Stimulated activated CD8-positive, alpha-beta memory T cell treated with anti-CD3 and anti-CD28 coated beads, Interleukin-7, amount 100 ng/mL, for 48 hours (primary cell): ENCODE results near the gene TANC1.
A peak's percentile ranks its signal among the peaks of the same experiment; 100 is the strongest.

Experiments used
- DNase-seq, 2 donors: peaks; one replicate each; pipeline ENCODE4 v3.0.0-alpha.2; 2020; ENCODE audit warnings: low read depth in 1 of 2; ENCODE audit errors: extremely low read depth in 1 of 2

The TANC1 gene

GRCh38 chr2:159185401-159186130 is 217.1 kb downstream of the TANC1 start:
- no peak for DNase-seq

DNA sequence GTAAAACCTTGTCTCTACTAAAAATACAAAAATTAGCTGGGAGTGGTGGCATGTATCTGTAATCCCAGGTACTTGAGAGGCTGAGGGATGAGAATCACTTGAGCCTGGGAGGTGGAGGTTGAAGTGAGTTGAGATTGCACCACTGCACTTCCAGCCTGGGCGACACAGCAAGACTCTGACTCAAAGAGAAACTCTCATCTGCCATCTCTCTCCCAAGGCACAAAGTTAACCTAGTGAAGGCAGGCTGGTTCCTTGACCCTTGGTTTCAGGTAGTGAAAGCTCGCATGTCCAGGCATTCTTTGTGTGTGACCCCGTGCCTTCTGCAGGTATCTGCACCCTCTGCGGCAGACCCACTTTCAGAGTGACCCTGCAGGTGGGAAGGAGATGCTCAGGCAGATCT is 218.0 kb downstream of the TANC1 start:
- no peak for DNase-seq

GRCh38 chr2:159187106-159187505 is 218.7 kb downstream of the TANC1 start:
- no peak for DNase-seq

DNA sequence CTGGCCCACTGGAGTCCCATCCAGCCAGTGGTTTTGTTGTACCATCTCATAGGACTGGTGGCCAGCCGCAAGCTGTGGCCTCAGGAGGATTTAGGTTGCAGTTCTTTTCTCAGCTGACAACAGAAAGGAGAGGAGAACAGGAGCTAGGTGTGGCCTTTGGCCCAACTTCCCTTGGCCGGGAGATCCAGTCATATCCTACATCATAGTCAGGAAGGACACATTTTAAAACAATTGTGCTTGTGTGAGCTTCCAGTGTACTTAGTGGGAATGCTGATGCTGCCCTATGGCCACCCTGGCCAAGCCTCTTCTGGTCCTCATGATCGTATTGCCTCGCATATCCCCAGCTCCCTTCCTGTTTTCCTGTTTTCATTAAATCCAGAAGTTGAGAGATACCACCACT is 220.0 kb downstream of the TANC1 start:
- DNase-seq, result no peak

- no peak for DNase-seq
Measured at GRCh38 chr2:159192371-159192918, 224.0 kb downstream of the TANC1 start.

GRCh38 chr2:159193791-159194190 is 225.4 kb downstream of the TANC1 start:
- no peak for DNase-seq

DNA sequence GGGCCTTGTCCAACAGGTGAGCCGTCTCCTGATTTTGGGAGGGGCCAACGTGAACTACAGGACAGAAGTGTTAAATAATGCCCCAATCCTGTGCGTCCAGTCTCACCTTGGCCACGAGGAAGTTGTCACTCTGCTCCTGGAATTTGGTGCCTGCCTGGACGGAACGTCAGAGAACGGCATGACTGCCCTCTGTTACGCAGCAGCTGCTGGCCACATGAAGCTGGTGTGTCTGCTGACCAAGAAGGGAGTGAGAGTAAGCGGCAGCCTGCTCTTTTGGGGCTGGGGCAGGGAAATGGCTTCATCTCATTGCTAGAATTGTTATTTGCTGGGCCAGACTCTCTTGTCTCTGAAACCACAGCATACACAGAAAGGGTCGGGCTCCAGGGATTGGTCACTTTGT is 225.8 kb downstream of the TANC1 start:
- no peak for DNase-seq

DNA sequence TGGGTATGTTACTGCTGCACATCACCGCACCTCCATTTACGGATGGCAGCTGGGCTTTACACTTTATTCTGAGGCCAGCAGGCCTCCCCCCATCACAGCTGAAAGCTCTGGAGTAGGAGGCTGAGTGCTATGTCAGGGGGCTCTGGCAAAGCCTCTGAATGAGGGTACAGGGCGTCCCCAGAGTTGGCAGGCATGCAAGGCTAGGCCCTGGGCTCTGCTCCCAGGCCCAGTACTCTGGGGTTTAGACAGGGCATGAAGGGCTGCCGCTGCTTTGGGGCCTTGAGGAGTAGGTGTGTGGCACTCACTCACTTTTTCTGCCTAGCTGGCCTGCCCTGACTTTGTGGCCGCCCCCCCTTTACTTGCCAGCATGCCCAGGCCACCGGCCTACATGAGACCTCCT is 227.3 kb downstream of the TANC1 start:
- DNase-seq, result no peak

- no peak for DNase-seq
Measured at GRCh38 chr2:159196393-159196925, 228.0 kb downstream of the TANC1 start.

GRCh38 chr2:159199236-159199635 is 230.8 kb downstream of the TANC1 start:
- no peak for DNase-seq

DNA sequence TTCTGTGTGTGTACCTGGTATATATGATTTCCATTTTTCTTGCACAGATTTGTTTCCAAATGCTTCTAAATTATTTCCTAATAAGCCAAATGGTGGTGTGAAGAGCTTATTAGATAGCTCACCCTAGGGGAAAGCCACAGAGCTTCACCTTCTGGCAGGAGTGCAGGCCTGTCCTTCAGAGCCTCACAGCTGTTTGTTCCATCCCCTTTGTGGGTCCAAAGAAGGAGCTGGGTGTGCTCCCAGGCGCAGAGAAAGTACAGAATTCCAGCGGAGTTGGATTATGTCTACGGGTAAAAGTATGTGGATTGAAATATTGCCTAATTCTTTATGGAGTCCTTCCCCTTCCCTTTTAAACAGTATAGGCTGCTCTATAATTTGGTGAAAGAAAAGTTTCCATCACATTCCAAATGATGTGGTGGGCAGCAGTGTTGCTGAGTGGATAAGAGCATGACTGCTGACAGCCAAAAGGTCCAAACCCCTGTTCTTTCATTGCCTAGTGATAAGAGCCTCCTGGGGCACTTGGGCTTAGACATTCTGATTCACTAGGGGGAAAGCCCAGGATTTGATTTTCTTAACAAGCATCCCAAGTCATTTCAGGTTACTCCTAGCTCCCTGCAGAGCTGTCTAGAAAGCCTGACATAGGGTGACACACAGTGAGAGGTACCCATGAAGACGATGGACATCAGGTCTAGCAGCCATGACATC is 231.5 kb downstream of the TANC1 start:
- no peak for DNase-seq

DNA sequence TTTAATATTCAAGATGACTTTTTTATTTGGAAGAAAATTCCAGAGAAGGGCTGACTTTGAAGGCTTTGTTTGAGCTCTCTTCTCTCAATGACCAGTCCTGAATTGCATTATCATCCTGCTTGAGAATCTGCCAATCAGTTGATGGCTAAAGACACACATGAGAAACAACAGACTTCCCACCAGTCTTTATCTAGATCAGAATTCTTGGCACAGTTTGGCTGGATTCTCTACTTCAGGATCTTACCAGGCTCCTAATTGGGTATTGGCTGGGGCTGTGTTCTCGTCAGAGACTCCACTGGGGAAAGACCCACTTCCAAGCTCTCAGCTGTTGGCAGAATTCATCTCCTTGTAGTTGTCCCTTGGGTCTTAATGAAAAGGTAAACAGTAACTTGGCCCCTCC is 232.1 kb downstream of the TANC1 start:
- no peak for DNase-seq

- no peak for DNase-seq
Measured at GRCh38 chr2:159201360-159202063, 233.1 kb downstream of the TANC1 start.

GRCh38 chr2:159202568-159203071 is 234.2 kb downstream of the TANC1 start:
- no peak for DNase-seq

GRCh38 chr2:159204381-159205144 is 236.1 kb downstream of the TANC1 start:
- DNase-seq, result no peak

DNA sequence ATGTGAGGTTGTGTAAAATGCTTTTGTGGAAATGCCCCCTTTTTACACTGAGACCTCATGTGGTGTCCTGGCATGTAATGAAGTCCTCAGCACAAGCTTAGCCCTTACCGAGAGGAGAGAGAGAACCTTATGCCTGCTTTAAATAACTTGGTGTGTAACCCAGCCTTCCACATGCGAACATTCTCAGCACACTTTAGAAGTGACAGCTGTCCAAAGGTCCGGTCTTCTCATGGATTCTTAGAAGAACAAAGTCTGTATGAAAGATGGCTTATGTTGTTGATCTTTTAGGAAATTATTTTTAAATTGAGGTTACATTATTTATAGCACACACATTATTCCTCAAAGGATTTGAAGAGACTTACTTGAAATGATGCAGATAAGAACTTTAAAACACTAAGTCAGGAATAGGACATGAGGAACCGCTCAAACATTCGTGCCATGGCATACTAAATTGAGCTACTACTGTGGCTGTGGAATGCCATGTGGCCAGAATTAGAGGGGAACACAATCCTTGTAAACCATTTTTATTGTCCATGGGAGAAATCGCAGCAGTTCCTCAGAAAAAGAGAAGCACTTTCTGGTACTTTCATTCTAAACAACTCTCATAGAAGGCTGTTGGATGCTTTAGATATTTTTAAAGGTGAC is 238.4 kb downstream of the TANC1 start:
- DNase-seq, result no peak

GRCh38 chr2:159208438-159208837 is 240.0 kb downstream of the TANC1 start:
- DNase-seq, result no peak

DNA sequence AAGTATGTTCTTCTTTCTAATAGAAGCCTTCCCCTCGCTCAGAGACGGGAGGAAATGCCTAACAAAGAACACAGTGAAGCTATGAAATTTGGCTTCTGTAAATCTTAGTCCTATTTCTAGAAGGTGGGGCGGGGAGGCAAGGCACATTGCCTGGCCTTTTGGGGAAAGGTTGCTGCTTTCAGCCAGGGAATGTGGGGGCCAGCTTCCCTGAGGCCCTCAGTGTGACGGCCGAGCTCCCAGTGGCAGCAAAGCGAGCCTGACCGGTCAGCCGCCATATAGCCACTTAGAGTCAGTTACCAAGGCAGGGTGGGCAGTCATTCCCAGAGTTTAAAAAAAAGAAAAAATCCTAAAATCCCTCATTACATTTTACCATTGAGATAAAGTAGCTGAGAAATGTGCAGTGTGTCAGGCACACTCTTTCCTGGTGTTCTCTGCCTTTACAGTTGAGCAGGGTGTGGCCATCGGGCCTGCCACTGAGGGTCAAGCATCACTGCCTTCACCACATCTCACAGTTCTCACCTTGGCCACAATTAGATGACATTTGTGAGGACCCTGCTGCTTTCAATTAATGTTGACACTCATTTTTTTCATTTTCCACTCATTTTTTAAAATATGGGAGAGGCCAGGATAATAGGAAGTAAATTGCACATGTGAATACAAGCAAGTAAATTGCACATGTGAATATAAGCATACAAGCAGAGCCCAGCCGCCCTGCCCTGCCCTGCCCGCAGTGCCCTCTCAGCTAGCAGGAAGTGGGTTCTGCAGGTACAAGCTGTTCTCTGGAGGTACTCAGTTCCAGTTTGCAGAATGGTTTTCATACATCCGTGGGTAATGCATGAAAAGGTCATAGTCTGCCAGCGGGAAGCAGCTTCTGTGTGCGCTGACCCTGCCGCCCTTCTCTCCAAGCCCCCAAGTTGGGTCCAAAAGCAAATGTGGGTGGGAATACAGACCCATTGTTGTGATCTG is 241.2 kb downstream of the TANC1 start:
- peak in 1 of 2 donors; percentile 11 for DNase-seq
